Activated T-cell treated with anti-CD3 and anti-CD28 coated beads, Interleukin-2, amount 50 U/mL, for 72 hours (primary cell): ENCODE measurements around the gene AMPD2. TPM values are rescaled to one million over a fixed set of nuclear protein-coding genes. Genes with fewer than 3 reads are reported as not detected.
"Not testable (repeated sequence)": the region's sequence is repeated elsewhere in the genome, so short reads cannot be mapped to it uniquely, and the experiment has no call there.

ENCODE experiments used
- ATAC-seq, 2 donors: fragments of 150-1000 bp; cut with Tn5 transposase; replicated peaks in 1 of 2; 2 replicates each; pipeline ENCODE4 v1.10.0; 2021; ENCODE audit warnings: moderate library complexity in 2 of 2, mild to moderate bottlenecking in 1 of 2
- DNase-seq, 2 donors: peaks; one replicate each; pipeline ENCODE4 v3.0.0; 2021 to 2022; ENCODE audit warnings: mixed read lengths in 1 of 2
- H3K27ac Mint-ChIP-seq: one replicate; pipeline ENCODE4 v1.8.0; 2022; ENCODE audit warnings: mild to moderate bottlenecking, moderate library complexity, mixed read lengths
- H3K27me3 Mint-ChIP-seq: one replicate; pipeline ENCODE4 v1.8.0; 2022; ENCODE audit warnings: low read depth, mixed read lengths
- H3K36me3 Mint-ChIP-seq, 2 donors: one replicate each; pipeline ENCODE4 v1.8.0; 2022; ENCODE audit warnings: mixed read lengths in 2 of 2, mild to moderate bottlenecking in 1 of 2; ENCODE audit not compliant: insufficient read depth in 2 of 2
- H3K4me1 Mint-ChIP-seq: one replicate; pipeline ENCODE4 v1.8.0; 2022; ENCODE audit warnings: low read depth, mixed read lengths
- H3K4me3 Mint-ChIP-seq, 2 donors: one replicate each; pipeline ENCODE4 v1.8.0; 2022; ENCODE audit warnings: mild to moderate bottlenecking in 2 of 2, mixed read lengths in 2 of 2, moderate library complexity in 2 of 2
- H3K9me3 Mint-ChIP-seq, 2 donors: one replicate each; pipeline ENCODE4 v1.8.0; 2022; ENCODE audit warnings: mixed read lengths in 2 of 2
- total RNA-seq, 2 donors: library from RNA; stranded (reverse); gene quantifications; one replicate each; pipeline ENCODE4 v1.2.3, GENCODE V29; 2022

AMPD2 gene
- total RNA-seq, 2 donors from 2014 or later, result 64.0 to 79.2 TPM

DNA sequence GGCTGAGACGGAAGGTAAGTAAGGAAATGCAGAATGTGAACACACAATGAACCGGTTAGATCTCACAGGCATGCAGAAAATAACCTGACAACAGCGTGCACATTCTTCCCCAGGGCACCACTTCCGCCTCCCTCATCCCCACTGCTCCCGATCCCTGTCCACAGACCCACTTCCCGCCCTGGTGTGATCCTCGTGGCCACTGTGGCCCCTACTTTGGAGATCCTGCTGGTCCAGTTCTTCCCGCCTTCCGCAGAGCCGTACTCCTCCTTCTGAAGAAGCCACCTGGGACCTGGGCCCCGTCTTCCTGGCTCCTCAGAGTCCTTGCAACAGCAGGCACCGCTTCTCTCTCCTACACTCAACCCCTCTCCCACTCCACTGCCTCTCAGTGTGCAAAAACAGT is 34.9 kb downstream of the AMPD2 start:
- DNase-seq (no peak), ATAC-seq (no peak)
- no peak overlapping the region for H3K27ac Mint-ChIP-seq
- H3K36me3 Mint-ChIP-seq, result no peaks in the 10 kb centered on the region
- peak overlapping the region in 1 of 2 donors; percentile 21 for H3K4me3 Mint-ChIP-seq
- peaks cover 17% of the 10 kb centered on the region for H3K4me1 Mint-ChIP-seq
- H3K9me3 Mint-ChIP-seq, result no peaks in the 10 kb centered on the region
- H3K27me3 Mint-ChIP-seq, result peaks cover 16% of the 10 kb centered on the region

DNA sequence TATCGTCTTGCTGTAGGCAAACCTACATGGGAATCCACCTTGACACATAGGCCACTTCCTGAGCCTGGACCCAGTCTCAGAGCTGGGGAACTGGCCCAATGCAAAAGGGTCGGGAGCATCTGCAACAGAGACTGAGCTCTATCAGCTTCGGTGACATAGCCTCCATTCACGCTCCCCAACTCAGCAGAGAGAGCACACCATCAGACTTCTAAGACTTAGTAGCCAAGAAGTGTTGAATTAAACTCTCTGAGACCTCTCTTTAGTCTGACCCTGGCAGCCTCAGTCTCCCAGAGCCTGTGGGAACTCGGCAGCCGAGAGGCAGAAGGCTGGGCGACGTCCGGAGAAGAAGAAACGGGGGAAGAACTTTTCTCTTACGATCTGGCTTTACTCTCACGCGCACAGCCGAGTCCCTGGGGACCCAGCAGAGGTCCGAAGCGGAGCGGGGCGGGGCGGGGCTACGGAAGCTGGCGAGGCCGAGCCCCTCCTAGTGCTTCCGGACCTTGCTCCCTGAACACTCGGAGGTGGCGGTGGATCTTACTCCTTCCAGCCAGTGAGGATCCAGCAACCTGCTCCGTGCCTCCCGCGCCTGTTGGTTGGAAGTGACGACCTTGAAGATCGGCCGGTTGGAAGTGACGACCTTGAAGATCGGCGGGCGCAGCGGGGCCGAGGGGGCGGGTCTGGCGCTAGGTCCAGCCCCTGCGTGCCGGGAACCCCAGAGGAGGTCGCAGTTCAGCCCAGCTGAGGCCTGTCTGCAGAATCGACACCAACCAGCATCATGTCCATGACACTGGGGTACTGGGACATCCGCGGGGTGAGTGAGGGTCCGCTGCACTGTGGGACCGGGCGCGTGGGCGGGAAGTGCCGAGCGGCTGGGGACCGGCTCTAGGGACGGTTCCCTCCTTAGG is 36.2 kb downstream of the AMPD2 start, which contains the start of gene GSTM4:
Gene GSTM4, plus strand, starts transcription at position 485 of the 905 bp plus-strand sequence. Its CDS starts 291 bp downstream, at position 776.
- DNase-seq (peak; percentile 80), ATAC-seq (peak; percentile 95 to 97)
- peaks cover 17% of the 10 kb centered on the region for H3K4me1 Mint-ChIP-seq
- H3K27ac Mint-ChIP-seq, result peak within 1 kb of the TSS; percentile 81
- H3K4me3 Mint-ChIP-seq, result peak within 1 kb of the TSS; percentile 92 to 96
- H3K9me3 Mint-ChIP-seq, result no peaks in the 10 kb centered on the region
- no peaks in the 10 kb centered on the region for H3K36me3 Mint-ChIP-seq
- peaks cover 16% of the 10 kb centered on the region for H3K27me3 Mint-ChIP-seq

DNA sequence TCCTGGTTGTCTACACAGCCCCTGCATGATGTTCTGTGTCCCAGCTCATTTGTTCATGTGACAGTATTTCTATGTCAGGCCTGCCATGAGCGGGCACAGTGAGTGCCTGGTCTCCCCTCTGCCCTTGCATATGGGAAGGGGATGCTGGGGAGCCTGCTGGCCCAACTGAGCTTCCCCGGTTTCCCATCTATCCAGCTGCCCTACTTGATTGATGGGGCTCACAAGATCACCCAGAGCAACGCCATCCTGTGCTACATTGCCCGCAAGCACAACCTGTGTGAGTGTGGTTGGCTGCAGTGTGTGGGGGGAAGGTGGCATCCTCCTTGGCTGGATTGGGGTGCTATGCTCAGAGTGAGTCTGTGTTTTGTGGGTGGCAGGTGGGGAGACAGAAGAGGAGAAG is 37.8 kb downstream of the AMPD2 start:
- DNase-seq (no peak), ATAC-seq (no peak)
- Mint-ChIP-seq H3K4me3 (peak overlapping the region in 1 of 2 donors; percentile 31), H3K27ac (no peak overlapping the region), H3K4me1 (peaks cover 17% of the 10 kb centered on the region), H3K27me3 (peaks cover 16% of the 10 kb centered on the region), H3K36me3 (no peaks in the 10 kb centered on the region), H3K9me3 (no peaks in the 10 kb centered on the region)

DNA sequence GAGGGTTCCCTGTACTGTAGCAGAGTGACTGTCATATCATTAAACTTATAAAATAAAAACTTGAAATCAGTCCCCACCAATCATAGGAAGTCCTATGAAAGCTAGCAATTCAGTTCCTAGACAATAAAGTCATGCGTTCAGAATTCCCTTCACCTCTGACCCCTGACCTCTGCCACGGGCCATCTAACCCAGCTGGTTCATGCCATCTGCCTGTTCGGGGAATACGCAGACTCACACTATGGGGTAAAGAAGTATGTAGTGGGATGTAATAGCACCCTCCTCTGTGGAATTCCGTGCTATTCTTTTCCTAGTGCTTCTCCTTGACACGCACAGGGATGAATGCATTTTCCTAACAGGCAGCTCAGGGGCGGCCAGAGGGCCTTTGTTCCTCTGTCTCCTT is 38.3 kb downstream of the AMPD2 start:
- no peak overlapping the region for H3K27ac Mint-ChIP-seq
- H3K27me3 Mint-ChIP-seq, result peaks cover 16% of the 10 kb centered on the region
- no peaks in the 10 kb centered on the region for H3K9me3 Mint-ChIP-seq
- H3K36me3 Mint-ChIP-seq, result no peaks in the 10 kb centered on the region
- DNase-seq (no peak), ATAC-seq (no peak)
- H3K4me1 Mint-ChIP-seq, result peaks cover 17% of the 10 kb centered on the region
- no peak overlapping the region for H3K4me3 Mint-ChIP-seq

DNA sequence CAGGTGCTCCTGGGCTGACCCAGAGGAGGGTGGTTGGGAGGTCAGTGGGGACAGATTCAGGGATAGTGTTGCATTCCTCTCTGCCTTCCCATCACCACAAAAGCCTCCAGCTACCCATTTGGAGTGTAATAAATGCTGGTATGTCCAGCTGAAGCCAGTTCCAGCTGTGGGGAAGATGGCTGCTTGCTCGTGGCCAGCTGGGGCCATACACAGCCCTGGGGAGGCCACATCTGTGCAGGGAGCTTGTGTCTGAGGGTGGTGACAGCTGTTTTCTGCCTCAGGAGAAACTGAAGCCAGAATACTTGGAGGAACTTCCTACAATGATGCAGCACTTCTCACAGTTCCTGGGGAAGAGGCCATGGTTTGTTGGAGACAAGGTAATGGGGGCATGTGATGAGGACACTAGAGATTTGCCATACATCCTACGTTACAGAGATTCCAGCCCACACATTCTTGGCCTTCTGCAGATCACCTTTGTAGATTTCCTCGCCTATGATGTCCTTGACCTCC is 39.0 kb downstream of the AMPD2 start:
- ATAC-seq (no peak), DNase-seq (no peak)
- H3K4me3 Mint-ChIP-seq, result no peak overlapping the region
- H3K27ac Mint-ChIP-seq, result no peak overlapping the region
- H3K27me3 Mint-ChIP-seq, result peaks cover 10% of the 10 kb centered on the region
- no peaks in the 10 kb centered on the region for H3K36me3 Mint-ChIP-seq
- H3K9me3 Mint-ChIP-seq, result no peaks in the 10 kb centered on the region
- H3K4me1 Mint-ChIP-seq, result peaks cover 17% of the 10 kb centered on the region

DNA sequence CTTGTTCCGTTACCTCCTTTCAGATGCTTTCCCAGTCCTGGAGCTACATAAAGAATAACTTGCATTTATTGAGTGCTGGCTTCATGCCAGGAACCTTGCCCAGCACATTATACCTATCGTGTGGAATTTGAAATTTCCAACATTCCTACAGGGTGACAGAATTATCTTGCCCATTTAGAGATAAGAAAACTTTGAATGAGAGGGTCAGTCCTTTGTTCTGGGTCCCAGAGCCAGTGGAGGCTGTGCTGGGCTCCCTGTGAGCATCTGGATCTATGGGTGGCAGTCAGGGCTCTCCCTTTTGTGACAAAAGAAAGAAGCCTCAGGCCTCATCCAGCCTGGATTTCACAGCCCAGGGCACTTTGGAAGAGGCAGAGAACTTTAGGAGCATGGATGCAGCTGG is 39.5 kb downstream of the AMPD2 start:
- no peak for DNase-seq
- Mint-ChIP-seq H3K27ac (no peak overlapping the region), H3K36me3 (no peaks in the 10 kb centered on the region), H3K9me3 (no peaks in the 10 kb centered on the region), H3K4me1 (peaks cover 17% of the 10 kb centered on the region), H3K27me3 (peaks cover 8% of the 10 kb centered on the region), H3K4me3 (no peak overlapping the region)
- ATAC-seq, result no peak

DNA sequence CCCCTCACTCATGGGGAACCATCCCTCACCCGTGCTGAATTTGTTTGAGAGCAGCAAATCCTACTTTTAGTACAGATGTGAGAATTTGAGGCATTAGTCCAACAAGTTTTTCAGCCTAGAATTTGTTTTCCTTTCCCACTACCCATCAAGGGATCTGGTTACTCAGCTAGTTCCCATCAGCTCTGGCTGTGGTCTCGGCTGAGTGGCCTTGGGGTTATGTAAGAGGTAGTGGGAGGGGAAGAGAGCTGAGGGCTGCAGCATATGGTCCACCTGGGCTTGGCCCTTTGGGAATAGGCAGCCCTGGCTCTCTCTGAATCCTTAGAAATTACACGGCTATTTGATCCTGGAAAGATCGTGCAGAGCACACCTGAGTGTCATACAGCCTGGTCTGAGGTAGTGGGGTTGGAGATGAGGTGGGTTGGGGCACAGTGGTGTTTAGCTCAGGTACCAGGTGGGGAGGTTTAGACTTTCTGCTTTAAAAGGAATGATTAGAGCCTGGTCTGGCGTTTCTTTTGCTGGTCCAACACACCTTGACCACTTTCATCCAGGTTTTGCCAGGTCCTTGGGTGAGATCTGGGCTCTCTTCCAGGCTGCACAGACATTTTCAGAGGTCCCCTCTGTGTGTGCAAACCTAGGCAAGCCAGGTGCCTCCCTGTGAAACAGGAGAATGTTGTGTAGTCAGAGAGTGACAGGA is 40.5 kb downstream of the AMPD2 start:
- ATAC-seq, result no peak
- no peaks in the 10 kb centered on the region for H3K36me3 Mint-ChIP-seq
- peaks cover 11% of the 10 kb centered on the region for H3K4me1 Mint-ChIP-seq
- H3K27ac Mint-ChIP-seq, result no peak overlapping the region
- H3K4me3 Mint-ChIP-seq, result no peak overlapping the region
- no peak for DNase-seq
- no peaks in the 10 kb centered on the region for H3K9me3 Mint-ChIP-seq
- no peaks in the 10 kb centered on the region for H3K27me3 Mint-ChIP-seq

DNA sequence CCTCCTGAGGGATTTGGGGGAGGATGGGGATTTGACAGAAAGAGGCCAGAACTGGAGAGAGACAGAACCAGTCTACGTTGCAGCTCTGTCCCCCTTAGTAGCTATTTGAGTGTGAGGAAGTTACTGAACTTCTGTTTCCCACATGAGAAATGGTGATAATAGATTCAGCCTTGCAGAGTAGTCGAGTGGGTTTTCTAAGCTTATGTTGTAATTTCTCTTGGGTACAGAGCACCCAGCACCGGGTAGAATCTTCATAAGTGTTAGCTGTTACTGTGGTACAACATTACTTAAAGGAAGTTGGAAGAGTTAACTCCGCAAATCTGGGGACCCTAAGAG is 41.0 kb downstream of the AMPD2 start:
- not testable (repeated sequence) for H3K4me3 Mint-ChIP-seq, ATAC-seq, H3K36me3 Mint-ChIP-seq, DNase-seq, H3K27ac Mint-ChIP-seq, H3K4me1 Mint-ChIP-seq, H3K9me3 Mint-ChIP-seq, H3K27me3 Mint-ChIP-seq

DNA sequence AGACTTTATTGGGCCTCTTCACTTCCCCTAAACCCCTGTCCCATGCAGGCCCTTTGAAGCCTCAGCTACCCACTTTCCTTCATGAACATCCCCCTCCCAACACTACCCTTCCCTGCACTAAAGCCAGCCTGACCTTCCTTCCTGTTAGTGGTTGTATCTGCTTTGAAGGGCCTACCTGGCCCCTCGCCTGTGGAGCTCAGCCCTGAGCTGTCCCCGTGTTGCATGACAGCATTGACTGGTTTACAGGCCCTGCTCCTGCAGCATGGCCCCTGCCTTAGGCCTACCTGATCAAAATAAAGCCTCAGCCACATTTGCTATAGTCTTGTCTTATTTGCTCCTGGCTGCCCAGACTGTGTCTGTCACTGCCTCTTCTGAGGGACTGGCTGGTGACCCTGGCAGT is 41.8 kb downstream of the AMPD2 start:
- H3K36me3 Mint-ChIP-seq, result no peaks in the 10 kb centered on the region
- no peaks in the 10 kb centered on the region for H3K27me3 Mint-ChIP-seq
- peaks cover 4% of the 10 kb centered on the region for H3K4me1 Mint-ChIP-seq
- no peaks in the 10 kb centered on the region for H3K9me3 Mint-ChIP-seq
- ATAC-seq (no peak), DNase-seq (no peak)
- H3K27ac Mint-ChIP-seq, result no peak overlapping the region
- H3K4me3 Mint-ChIP-seq, result no peak overlapping the region

DNA sequence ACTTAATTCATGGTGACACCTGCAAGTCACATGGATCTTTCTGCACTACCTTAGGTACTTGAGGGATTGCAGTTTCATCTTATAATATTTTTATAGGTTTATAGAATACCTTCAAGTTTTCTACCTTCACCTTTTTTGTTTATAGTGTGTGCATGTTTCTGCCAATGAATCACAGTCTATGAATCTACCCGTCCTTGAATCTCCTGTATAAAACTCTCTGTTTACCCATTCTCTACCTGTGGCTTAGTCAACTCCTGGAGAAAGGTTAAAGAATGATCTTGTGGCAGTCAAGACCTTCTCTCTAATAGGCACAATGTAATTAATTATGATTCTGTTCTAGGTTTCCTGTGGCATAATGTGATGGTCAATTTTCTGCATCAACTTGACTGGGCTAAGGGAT is 45.0 kb downstream of the AMPD2 start:
- ATAC-seq (no peak), DNase-seq (no peak)
- Mint-ChIP-seq H3K27me3 (no peaks in the 10 kb centered on the region), H3K36me3 (no peaks in the 10 kb centered on the region), H3K27ac (no peak overlapping the region), H3K4me3 (no peak overlapping the region), H3K9me3 (no peaks in the 10 kb centered on the region), H3K4me1 (peaks cover 19% of the 10 kb centered on the region)

DNA sequence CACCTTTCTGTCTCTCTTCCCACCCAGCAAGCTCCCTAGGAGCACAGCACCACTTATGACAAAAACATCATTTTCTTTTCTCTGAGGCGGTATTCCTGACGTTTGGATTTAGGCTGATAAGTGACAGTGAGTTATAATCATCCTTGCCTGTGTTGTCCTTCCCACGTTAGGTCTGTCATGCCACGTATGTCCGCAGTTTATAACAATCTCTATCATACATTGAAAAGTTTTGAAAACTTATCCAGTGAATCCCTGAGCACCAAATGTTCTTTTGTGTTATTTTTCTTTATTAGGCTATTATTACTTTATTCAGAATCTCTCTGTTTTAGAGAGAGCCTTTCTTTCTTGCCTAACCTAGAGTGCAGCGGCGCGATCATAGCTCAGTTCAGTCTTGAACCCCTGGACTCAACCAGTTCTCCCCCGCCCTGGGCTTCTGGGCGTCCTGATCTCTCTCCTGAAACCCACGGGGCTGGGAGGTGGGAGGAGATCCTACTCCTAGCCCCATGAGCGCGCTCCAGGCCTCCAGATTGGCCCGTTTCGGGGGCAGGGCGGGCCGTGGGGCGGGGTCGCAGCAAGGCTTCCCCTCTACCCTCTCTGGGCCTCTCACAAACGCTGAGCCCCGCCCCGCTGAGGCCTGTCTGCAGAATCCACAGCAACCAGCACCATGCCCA is 48.0 kb downstream of the AMPD2 start, which contains the start of gene GSTM2:
Gene GSTM2, plus strand, starts transcription at position 606 of the 671 bp plus-strand sequence. Its CDS starts 59 bp downstream, at position 665.
- no peaks in the 10 kb centered on the region for H3K27me3 Mint-ChIP-seq
- DNase-seq, result peak; percentile 83 to 90
- H3K27ac Mint-ChIP-seq, result no peak within 1 kb of the TSS
- peaks cover 0 to 3% of the 10 kb centered on the region in 2 donors for H3K36me3 Mint-ChIP-seq
- peak; percentile 99 for ATAC-seq
- no peaks in the 10 kb centered on the region for H3K9me3 Mint-ChIP-seq
- peak within 1 kb of the TSS; percentile 78 to 86 for H3K4me3 Mint-ChIP-seq
- H3K4me1 Mint-ChIP-seq, result peaks cover 20% of the 10 kb centered on the region

DNA sequence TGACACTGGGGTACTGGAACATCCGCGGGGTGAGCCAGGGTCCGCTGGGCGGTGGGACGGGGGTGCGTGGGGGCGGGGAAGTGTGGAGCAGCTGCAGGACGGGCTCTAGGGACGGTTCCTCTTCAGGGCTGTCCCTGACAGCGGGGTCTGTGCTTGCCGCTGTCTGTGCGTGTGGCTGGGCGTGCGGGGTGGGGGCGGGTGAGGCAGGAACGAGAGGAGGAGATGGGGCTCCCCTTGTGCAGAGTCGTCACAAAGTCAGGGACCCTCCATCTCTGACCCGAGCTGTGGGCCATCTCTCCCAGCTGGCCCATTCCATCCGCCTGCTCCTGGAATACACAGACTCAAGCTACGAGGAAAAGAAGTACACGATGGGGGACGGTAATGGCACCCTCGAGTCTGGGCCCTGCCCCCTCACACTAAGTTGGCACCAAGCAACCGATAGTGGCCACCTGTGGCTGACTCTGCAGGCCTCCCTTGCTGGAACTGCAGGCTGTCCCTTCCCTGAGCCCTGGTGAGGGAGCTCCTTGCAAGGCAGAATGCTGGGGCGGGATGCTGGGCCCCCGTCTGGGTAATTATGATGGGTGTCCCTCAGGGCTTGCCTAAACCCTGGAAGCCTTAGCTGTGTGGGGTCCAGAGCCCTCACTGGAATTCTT is 48.6 kb downstream of the AMPD2 start:
- Mint-ChIP-seq H3K9me3 (no peaks in the 10 kb centered on the region), H3K4me3 (peak overlapping the region; percentile 78 to 86), H3K27me3 (no peaks in the 10 kb centered on the region), H3K4me1 (peaks cover 20% of the 10 kb centered on the region), H3K27ac (no peak overlapping the region), H3K36me3 (peaks cover 0 to 3% of the 10 kb centered on the region in 2 donors)
- peak; percentile 3 to 47 for ATAC-seq
- no peak for DNase-seq
